KMS-11 (cell line): ENCODE data around the gene ZNF827.

ENCODE experiments used
- H2AFZ ChIP-seq: fragments of 200-600 bp; sonication (generic); 2 replicates; pipeline ENCODE4 v1.6.1; 2016; ENCODE audit warnings: antibody characterized with exemption, mixed run types, low read depth
- H3K27ac ChIP-seq: fragments of 200-600 bp; sonication (generic); 2 replicates; pipeline ENCODE4 v1.6.1; 2016; ENCODE audit warnings: mild to moderate bottlenecking, mixed run types
- H3K27me3 ChIP-seq: fragments of 200-600 bp; sonication (generic); 2 replicates; pipeline ENCODE4 v1.6.1; 2017; ENCODE audit warnings: mild to moderate bottlenecking, low read depth, mixed run types, moderate library complexity; ENCODE audit not compliant: insufficient read depth
- H3K36me3 ChIP-seq: fragments of 200-600 bp; sonication (generic); 2 replicates; pipeline ENCODE4 v1.6.1; 2017; ENCODE audit warnings: mild to moderate bottlenecking, mixed run types; ENCODE audit not compliant: insufficient read depth
- H3K4me1 ChIP-seq: fragments of 200-600 bp; sonication (generic); 2 replicates; pipeline ENCODE4 v1.6.1; 2016; ENCODE audit warnings: mild to moderate bottlenecking, low read depth, mixed run types; ENCODE audit not compliant: poor library complexity, severe bottlenecking
- H3K4me2 ChIP-seq: fragments of 200-600 bp; sonication (generic); 2 replicates; pipeline ENCODE4 v1.7.0; 2016; ENCODE audit warnings: mild to moderate bottlenecking, mixed run types
- H3K4me3 ChIP-seq: fragments of 200-600 bp; sonication (generic); IDR thresholded peaks from 2 replicates; pipeline ENCODE4 v1.6.1; 2017; ENCODE audit warnings: low read depth, low read length, mixed read lengths; ENCODE audit not compliant: insufficient read depth
- H3K79me2 ChIP-seq: fragments of 200-600 bp; sonication (generic); 2 replicates; pipeline ENCODE4 v1.6.1; 2016; ENCODE audit warnings: low read depth, mixed run types; ENCODE audit not compliant: insufficient read depth
- H3K9ac ChIP-seq: fragments of 200-600 bp; sonication (generic); 2 replicates; pipeline ENCODE4 v1.6.1; 2016; ENCODE audit warnings: mild to moderate bottlenecking, mixed run types
- H4K20me1 ChIP-seq: fragments of 200-600 bp; sonication (generic); 2 replicates; pipeline ENCODE4 v1.6.1; 2016; ENCODE audit warnings: mild to moderate bottlenecking, mixed run types; ENCODE audit not compliant: insufficient read depth
- TF ChIP-seq, protein P1 (sequence below): fragments of 200-600 bp; sonication (generic); conservative IDR thresholded peaks from 2 replicates; pipeline ENCODE4 v1.6.1; 2017; ENCODE audit warnings: low read depth, mild to moderate bottlenecking, antibody characterized with exemption, low read length, moderate library complexity, mixed read lengths

Gene ZNF827

DNA sequence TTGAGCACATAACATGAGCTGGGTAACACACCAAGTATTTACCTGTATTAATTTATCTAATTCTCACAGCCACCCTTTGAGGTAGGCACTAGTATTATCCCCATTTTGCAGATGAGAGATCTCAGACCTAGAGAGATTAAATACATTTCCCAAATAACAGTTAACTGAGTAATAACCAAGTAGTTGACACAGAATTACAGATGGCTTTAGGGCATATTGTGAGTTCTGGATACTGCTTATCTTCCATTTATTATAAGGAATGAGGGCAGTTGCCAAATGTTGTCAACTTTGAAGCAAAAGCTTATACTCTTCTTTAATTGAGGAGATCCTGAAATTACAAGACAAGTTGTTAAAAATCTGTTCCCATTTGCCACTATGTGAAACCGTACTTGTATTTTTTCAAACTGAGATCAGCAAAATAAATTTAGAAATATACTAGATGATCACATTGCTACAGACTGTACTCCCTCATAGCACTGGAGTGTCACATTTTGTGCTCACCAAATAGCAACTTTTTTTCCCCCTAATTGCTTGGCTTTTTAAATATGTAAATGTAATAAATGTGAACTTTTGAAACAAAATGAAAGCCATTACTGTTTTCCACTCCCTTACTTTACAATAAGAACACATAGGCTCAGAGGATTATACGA is 62.0 kb downstream of the ZNF827 start:
- TF ChIP-seq, protein P1, sequence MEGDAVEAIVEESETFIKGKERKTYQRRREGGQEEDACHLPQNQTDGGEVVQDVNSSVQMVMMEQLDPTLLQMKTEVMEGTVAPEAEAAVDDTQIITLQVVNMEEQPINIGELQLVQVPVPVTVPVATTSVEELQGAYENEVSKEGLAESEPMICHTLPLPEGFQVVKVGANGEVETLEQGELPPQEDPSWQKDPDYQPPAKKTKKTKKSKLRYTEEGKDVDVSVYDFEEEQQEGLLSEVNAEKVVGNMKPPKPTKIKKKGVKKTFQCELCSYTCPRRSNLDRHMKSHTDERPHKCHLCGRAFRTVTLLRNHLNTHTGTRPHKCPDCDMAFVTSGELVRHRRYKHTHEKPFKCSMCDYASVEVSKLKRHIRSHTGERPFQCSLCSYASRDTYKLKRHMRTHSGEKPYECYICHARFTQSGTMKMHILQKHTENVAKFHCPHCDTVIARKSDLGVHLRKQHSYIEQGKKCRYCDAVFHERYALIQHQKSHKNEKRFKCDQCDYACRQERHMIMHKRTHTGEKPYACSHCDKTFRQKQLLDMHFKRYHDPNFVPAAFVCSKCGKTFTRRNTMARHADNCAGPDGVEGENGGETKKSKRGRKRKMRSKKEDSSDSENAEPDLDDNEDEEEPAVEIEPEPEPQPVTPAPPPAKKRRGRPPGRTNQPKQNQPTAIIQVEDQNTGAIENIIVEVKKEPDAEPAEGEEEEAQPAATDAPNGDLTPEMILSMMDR = no peak
- Histone ChIP-seq H4K20me1 (no peaks in the 10 kb centered on the region), H3K27ac (no peak overlapping the region), H3K4me1 (peaks cover 11% of the 10 kb centered on the region), H3K27me3 (no peaks in the 10 kb centered on the region), H2AFZ (no peak overlapping the region), H3K79me2 (no peaks in the 10 kb centered on the region), H3K36me3 (no peaks in the 10 kb centered on the region), H3K4me2 (no peak overlapping the region), H3K9ac (no peak overlapping the region), H3K4me3 (no peak overlapping the region)

DNA sequence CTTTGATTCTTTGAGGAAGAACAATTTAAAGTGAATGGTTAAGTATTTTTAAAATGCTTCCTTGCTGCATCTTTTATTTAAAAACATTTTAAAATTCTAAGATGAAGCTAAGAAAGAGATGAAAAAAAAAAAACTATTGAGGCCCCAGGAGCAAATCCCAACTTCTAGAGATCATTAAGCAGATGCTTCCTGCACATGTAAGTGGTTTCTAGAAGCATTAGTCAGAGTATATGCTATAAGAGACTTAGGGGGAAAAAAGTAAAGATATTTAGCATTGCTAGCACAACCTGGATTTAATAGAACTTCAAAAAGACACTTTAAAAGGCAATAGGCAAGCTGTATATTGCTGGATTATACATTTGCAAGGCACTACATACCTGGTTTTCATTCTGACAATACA is 64.7 kb downstream of the ZNF827 start:
- Histone ChIP-seq H3K27ac (no peak overlapping the region), H4K20me1 (no peaks in the 10 kb centered on the region), H2AFZ (no peak overlapping the region), H3K4me1 (peaks cover 15% of the 10 kb centered on the region), H3K4me2 (no peak overlapping the region), H3K79me2 (no peaks in the 10 kb centered on the region), H3K9ac (no peak overlapping the region), H3K36me3 (no peaks in the 10 kb centered on the region), H3K27me3 (no peaks in the 10 kb centered on the region), H3K4me3 (no peak overlapping the region)
- TF ChIP-seq, protein P1 = no peak

- TF ChIP-seq, protein P1 = no peak
- Histone ChIP-seq H3K9ac (no peak overlapping the region), H4K20me1 (no peaks in the 10 kb centered on the region), H3K4me1 (peaks cover 18% of the 10 kb centered on the region), H2AFZ (no peak overlapping the region), H3K4me2 (no peak overlapping the region), H3K4me3 (no peak overlapping the region), H3K27ac (no peak overlapping the region), H3K27me3 (no peaks in the 10 kb centered on the region), H3K79me2 (no peaks in the 10 kb centered on the region), H3K36me3 (no peaks in the 10 kb centered on the region)
Observed at GRCh38 chr4:145871209-145871608, 67.4 kb downstream of the ZNF827 start.

- TF ChIP-seq, protein P1 = no peak
- H2AFZ ChIP-seq = no peak overlapping the region
- no peaks in the 10 kb centered on the region for H4K20me1 ChIP-seq
- H3K27ac ChIP-seq = no peak overlapping the region
- H3K79me2 ChIP-seq = no peaks in the 10 kb centered on the region
- peaks cover 18% of the 10 kb centered on the region for H3K4me1 ChIP-seq
- H3K4me3 ChIP-seq = no peak overlapping the region
- no peaks in the 10 kb centered on the region for H3K36me3 ChIP-seq
- no peaks in the 10 kb centered on the region for H3K27me3 ChIP-seq
- no peak overlapping the region for H3K9ac ChIP-seq
- H3K4me2 ChIP-seq = no peak overlapping the region
Observed at GRCh38 chr4:145870155-145871020, 68.2 kb downstream of the ZNF827 start.
